22Rv1 (cell line): ENCODE measurements around the gene SUGCT.

Source experiments
- CTCF ChIP-seq: fragments of 450-650 bp; IDR thresholded peaks from 2 replicates; pipeline ENCODE4 v1.5.1; 2017; ENCODE audit warnings: mild to moderate bottlenecking
- ZFX ChIP-seq: fragments of 450-650 bp; IDR thresholded peaks from 2 replicates; pipeline ENCODE4 v1.6.1; 2017; ENCODE audit warnings: antibody characterized with exemption, borderline replicate concordance

- no peak for TF ChIP-seq CTCF
- no peak for TF ChIP-seq ZFX
Observed at GRCh38 chr7:40579401-40579800, 444.6 kb downstream of the SUGCT start.
